ENCODE measurements around the gene CAV1. TPM values are rescaled to one million over a fixed set of nuclear protein-coding genes. Genes with fewer than 3 reads are reported as not detected.
A peak's percentile ranks its signal among the peaks of the same experiment; 100 is the strongest.

CAV1 gene
- total and polyA plus RNA-seq, 2 of the 4 experiments (the other 2 are of a cell fraction), result 1,592 to 1,808 TPM

DNA sequence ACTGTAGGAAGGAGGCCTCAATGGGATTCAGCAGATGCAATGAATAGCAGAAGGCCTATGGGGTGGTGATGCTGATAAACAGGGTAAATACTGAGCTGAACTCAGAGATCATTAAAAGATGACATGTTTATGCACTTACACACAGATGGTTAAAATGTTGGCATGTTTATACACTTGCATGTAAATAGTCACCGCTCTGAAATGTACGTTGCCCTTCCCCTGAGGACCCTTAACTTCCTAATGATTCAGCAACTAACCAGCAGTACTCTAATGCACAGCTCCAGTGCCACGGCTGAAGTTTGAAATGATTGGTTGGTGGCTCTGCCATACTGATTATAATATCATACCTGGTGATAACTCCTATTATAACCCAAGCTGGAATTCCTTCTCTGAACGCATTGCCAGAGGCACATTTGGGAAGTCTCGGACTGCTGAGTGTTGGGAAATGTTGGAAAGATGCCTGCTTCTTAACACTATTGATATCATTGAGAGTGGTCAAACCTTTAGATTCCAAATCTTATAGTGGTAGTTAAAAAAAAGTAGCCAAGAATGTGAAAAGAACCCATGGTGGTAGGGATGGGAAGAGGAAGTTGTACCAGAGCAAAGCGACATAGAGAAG is 3.7 kb upstream of the CAV1 start (continued):
- TF ChIP-seq RCOR1 (IDR thresholded peaks at IDR 0.05; ENCODE audit: insufficient replicate concordance, low read length) (no peak), NFE2L2 (IDR thresholded peaks at IDR 0.05; ENCODE audit: low read depth, low read length) (no peak)

DNA sequence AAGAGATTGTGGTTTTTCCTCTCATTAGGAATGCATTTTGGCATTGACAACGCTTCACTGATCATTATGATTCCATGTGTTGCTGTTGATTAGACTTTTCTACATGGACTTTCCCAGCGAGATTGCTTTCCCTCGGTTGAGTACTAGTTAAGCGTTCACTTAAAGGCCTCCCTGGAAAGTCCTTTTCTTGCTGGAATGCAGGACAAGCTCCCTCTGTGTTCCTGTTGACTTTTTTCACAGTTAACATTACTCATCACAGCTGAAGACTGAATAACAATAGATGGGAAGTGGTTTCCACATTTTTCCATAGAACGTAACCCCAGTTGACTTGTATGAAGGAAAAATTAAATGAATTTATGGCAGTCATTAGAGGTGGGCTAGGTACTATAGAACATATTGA is 2.6 kb upstream of the CAV1 start:
- dilution Hi-C loops (cut with HindIII; ENCODE audit: low sequenced_read_pairs, unreplicated experiment) (loop anchor here (25.0 kb wide), 1 partner anchor 260 kb away; no protein-coding TSS in a partner anchor), intact Hi-C loops (cut with micrococcal nuclease) (no loop called here), in situ Hi-C loops (cut with MboI; ENCODE audit: low sequenced_read_pairs) (loop anchor here (5.0 to 10.0 kb wide), 2 partner anchors 260 to 347 kb away; no protein-coding TSS in a partner anchor)
- Histone ChIP-seq H3K23ac (ENCODE audit: low read depth, low read length) (peak overlapping the region; percentile 20; the same call in 1 of the 2 replicates), H3K36me3 (ENCODE audit: control insufficient read depth, insufficient read depth, low read length) (peaks cover 5% of the 10 kb centered on the region; the same call in 1 of the 2 replicates), H3K4me2 (ENCODE audit: low read depth, low read length) (peak overlapping the region; percentile 61; the same call in 1 of the 2 replicates), H4K20me1 (ENCODE audit: insufficient read depth, low read length) (no peaks in the 10 kb centered on the region; the same call in 1 of the 2 replicates), H3K27ac (ENCODE audit: insufficient read depth, low read length) (no peak overlapping the region), H3K79me1 (ENCODE audit: low read depth in 1 of 2, low read length in 2 of 2) (peaks cover 0 to 23% of the 10 kb centered on the region in 2 experiments; a peak in 2 of 4 replicates), H3K4me1 (ENCODE audit: control insufficient read depth, insufficient read depth, low read length) (peaks cover 7% of the 10 kb centered on the region), H2BK15ac (ENCODE audit: low read depth, low read length) (peak overlapping the region; percentile 77; the same call in 2 of the 3 replicates), H2AK5ac (ENCODE audit: low read depth, low read length) (peak overlapping the region; percentile 9; the same call in 1 of the 2 replicates), H2BK120ac (ENCODE audit: low read depth, low read length) (peak overlapping the region; percentile 84), H2BK20ac (ENCODE audit: low read depth, low read length) (peak overlapping the region; percentile 73; the same call in 1 of the 2 replicates), H2BK5ac (ENCODE audit: low read depth, low read length, poor library complexity, severe bottlenecking) (peak overlapping the region; percentile 92), H3K14ac (replicated peaks; ENCODE audit: low read depth, low read length) (peak overlapping the region; percentile 29), H2AFZ (replicated peaks; ENCODE audit: low read length, poor library complexity) (no peak overlapping the region), H4K8ac (ENCODE audit: low read depth in 2 of 2, low read length in 2 of 2) (peak overlapping the region; percentile 30 to 79; a peak in 3 of 4 replicates), H4K5ac (ENCODE audit: low read depth, low read length) (peak overlapping the region; percentile 76; the same call in 1 of the 2 replicates), H3K4ac (ENCODE audit: low read depth, low read length) (peak overlapping the region; percentile 18; the same call in 1 of the 2 replicates), H3K9me1 (ENCODE audit: insufficient read depth, low read length) (peaks cover 7% of the 10 kb centered on the region; the same call in 1 of the 2 replicates), H3K9ac (ENCODE audit: low read depth, low read length) (no peak overlapping the region), H2AK9ac (replicated peaks; ENCODE audit: low read depth, low read length, poor library complexity) (no peak overlapping the region), H3K56ac (ENCODE audit: extremely low read depth, insufficient read depth, low read length) (0 out of 2 replicates have a peak overlapping the region, but pooled peaks have one; percentile 5), H4K91ac (ENCODE audit: insufficient read depth, low read depth, low read length) (peak overlapping the region; percentile 77; the same call in 1 of the 2 replicates), H3K27me3 (ENCODE audit: control insufficient read depth, insufficient read depth, low read length) (no peaks in the 10 kb centered on the region), H3K4me3 (ENCODE audit: insufficient read depth, low read depth, low read length) (no peak overlapping the region), H3K18ac (ENCODE audit: low read depth, low read length) (peak overlapping the region; percentile 94; the same call in 1 of the 2 replicates), H3K9me3 (ENCODE audit: control insufficient read depth, insufficient read depth, low read length) (no peaks in the 10 kb centered on the region)
- ChIA-PET POLR2A (ENCODE audit: unreplicated experiment) (no interaction called here), CTCF (interaction anchor here (0.6 to 0.9 kb wide), 2 partner anchors 15 to 24 kb away, joined by 3 to 6 read pairs; no protein-coding TSS in a partner anchor)
- ATAC-seq (ENCODE audit: low read depth), result no peak
- WGBS, 2 experiments (ENCODE audit: extremely low coverage in 2 of 2, insufficient read length in 1 of 2), result no CpG with 5 or more reads among the region's 5 CpGs
- no peak for TF ChIP-seq CTCF (conservative IDR thresholded peaks at IDR 0.05; ENCODE audit: low read depth, low read length)
- DNase-seq, result peak; percentile 84
- no TSS peak for BruUV-seq (replicated peaks)
